HepG2 (cell line): ENCODE measurements around the gene TELO2. TPM values are rescaled to one million over a fixed set of nuclear protein-coding genes. Genes with fewer than 3 reads are reported as not detected.

Experiments
- ATAC-seq: fragments of 200-7000 bp; cut with Tn5 transposase; 3 replicates; pipeline ENCODE4 v1.9.1; 2020; ENCODE audit warnings: mild to moderate bottlenecking, moderate library complexity
- BruUV-seq: library from RNA; stranded (reverse); fragments of 400-500 nt; replicated peaks from 2 replicates; lab custom pipeline; 2021; lab: Mats Ljungman, UMichigan
- CTCF ChIA-PET: fragments of 300-600 bp; formaldehyde crosslinking; extraction: SDS; loops from one replicate; lab custom pipeline; 2021; ENCODE audit warnings: low total read pairs, inconsistent platforms, low intra/inter-chr PET ratio; lab: Yijun Ruan, JAX
- POLR2A ChIA-PET: fragments of 350-600 bp; sonication (Branson Sonifier 250); formaldehyde crosslinking; loops from one replicate; lab custom pipeline; 2020; ENCODE audit warnings: antibody characterized with exemption, inconsistent platforms; lab: Yijun Ruan, JAX
- DNase-seq: peaks from one replicate; pipeline ENCODE4 v3.0.0-alpha.2; 2015; ENCODE audit warnings: low spot score
- FAIRE-seq: peaks from 3 replicates; lab custom pipeline; 2011; peaks lifted over from hg19 to GRCh38; lab: Jason Lieb, UNC
- H2AFZ ChIP-seq: one replicate; pipeline ENCODE4 v1.6.1; 2011; ENCODE audit warnings: low read length, inconsistent platforms
- H3K27ac ChIP-seq: fragments of 300-600 bp; 3 replicates; pipeline ENCODE4 v1.8.0; 2011; ENCODE audit warnings: mixed run types, mild to moderate bottlenecking, mixed read lengths, low read length, inconsistent platforms; ENCODE audit not compliant: insufficient read depth; ENCODE audit errors: extremely low read length
- H3K27me3 ChIP-seq, 2 experiments: fragments of 200-600 bp in 1 of 2; 2 replicates in 1 of 2; 3 replicates in 1 of 2; pipeline versions ENCODE4 v1.6.0 to v1.8.0; 2011; ENCODE audit warnings: low read length in 2 of 2, mild to moderate bottlenecking in 2 of 2, moderate library complexity in 2 of 2, inconsistent platforms in 1 of 2; ENCODE audit not compliant: insufficient read depth in 2 of 2, control insufficient read depth in 1 of 2
- H3K36me3 ChIP-seq, 2 experiments: fragments of 200-600 bp in 1 of 2; replicated peaks in 1 of 2; 2 replicates in 1 of 2; 3 replicates in 1 of 2; pipeline versions ENCODE4 v1.5.1 to v1.8.0; 2011; ENCODE audit warnings: low read length in 2 of 2, inconsistent platforms in 1 of 2; ENCODE audit not compliant: insufficient read depth in 2 of 2, control insufficient read depth in 1 of 2
- H3K4me1 ChIP-seq: 2 replicates; pipeline ENCODE4 v1.5.1; 2012; ENCODE audit warnings: low read length, inconsistent platforms; ENCODE audit not compliant: insufficient read depth
- H3K4me2 ChIP-seq: 2 replicates; pipeline ENCODE4 v1.6.0; 2011; ENCODE audit warnings: low read depth, low read length, inconsistent platforms
- H3K4me3 ChIP-seq, 3 experiments: fragments of 200-600 bp in 1 of 3; sonication (generic), shearing (Covaris generic) in 1 of 3; replicated peaks in 1 of 3; 2 replicates each; pipeline ENCODE4 v1.5.1; 2011 to 2016; ENCODE audit warnings: low read length in 3 of 3, inconsistent platforms in 2 of 3, low read depth in 2 of 3, mild to moderate bottlenecking in 2 of 3, control low read depth in 1 of 3, mixed read lengths in 1 of 3; ENCODE audit not compliant: insufficient read depth in 1 of 3
- H3K79me2 ChIP-seq: one replicate; pipeline ENCODE4 v1.6.1; 2011; ENCODE audit warnings: low read length, inconsistent platforms; ENCODE audit not compliant: insufficient read depth
- H3K9ac ChIP-seq: 2 replicates; pipeline ENCODE4 v1.6.0; 2011; ENCODE audit warnings: mild to moderate bottlenecking, low read depth, low read length, inconsistent platforms; ENCODE audit not compliant: insufficient read depth
- H3K9me3 ChIP-seq: 2 replicates; pipeline ENCODE4 v1.5.1; 2012; ENCODE audit warnings: mild to moderate bottlenecking, low read length
- H4K20me1 ChIP-seq: 2 replicates; pipeline ENCODE4 v1.6.0; 2011; ENCODE audit warnings: inconsistent platforms, mild to moderate bottlenecking, low read length, moderate library complexity; ENCODE audit not compliant: insufficient read depth
- GATAD1 ChIP-seq: IDR thresholded peaks from 2 replicates; pipeline ENCODE4 v1.6.1; 2016; ENCODE audit warnings: missing genetic modification reagents, missing compliant biosample characterization
- HCFC1 ChIP-seq: fragments of 150-350 bp; IDR thresholded peaks from 2 replicates; pipeline ENCODE4 v1.6.1; 2014; ENCODE audit warnings: low read depth, low read length
- KDM4B ChIP-seq: sonication (generic); formaldehyde crosslinking; IDR thresholded peaks from 2 replicates; pipeline ENCODE4 v1.4.0; 2020; ENCODE audit warnings: missing genetic modification reagents
- SP2 ChIP-seq: sonication (generic); formaldehyde crosslinking; IDR thresholded peaks from 2 replicates; pipeline ENCODE4 v1.5.1; 2020; ENCODE audit warnings: mild to moderate bottlenecking, missing genetic modification reagents
- YEATS4 ChIP-seq: sonication (generic); formaldehyde crosslinking; IDR thresholded peaks from 2 replicates; pipeline ENCODE4 v1.4.0; 2020; ENCODE audit warnings: missing genetic modification reagents, borderline replicate concordance
- ZBTB3 ChIP-seq: sonication (generic); formaldehyde crosslinking; IDR thresholded peaks from 2 replicates; pipeline ENCODE4 v1.4.0; 2020; ENCODE audit warnings: low read depth, mild to moderate bottlenecking, moderate library complexity, missing genetic modification reagents, borderline replicate concordance
- ZNF138 ChIP-seq: sonication (generic); formaldehyde crosslinking; IDR thresholded peaks from 2 replicates; pipeline ENCODE4 v1.5.0; 2020; ENCODE audit warnings: mild to moderate bottlenecking, low read depth, missing genetic modification reagents
- ZNF274 ChIP-seq: sonication (generic); formaldehyde crosslinking; IDR thresholded peaks from 2 replicates; pipeline ENCODE4 v1.5.1; 2020; ENCODE audit warnings: mild to moderate bottlenecking, missing genetic modification reagents
- ZNF292 ChIP-seq: sonication (generic); formaldehyde crosslinking; IDR thresholded peaks from 2 replicates; pipeline ENCODE4 v1.8.1; 2022; ENCODE audit warnings: mild to moderate bottlenecking, low read depth, missing genetic modification reagents, borderline replicate concordance
- ZNF598 ChIP-seq: sonication (generic); formaldehyde crosslinking; IDR thresholded peaks from 2 replicates; pipeline ENCODE4 v1.5.1; 2020; ENCODE audit warnings: mild to moderate bottlenecking, missing genetic modification reagents, borderline replicate concordance
- ZNF644 ChIP-seq: IDR thresholded peaks from 2 replicates; pipeline ENCODE4 v1.6.1; 2016; ENCODE audit warnings: low read depth
- WGBS: methylation state at CpG from one replicate; pipeline ENCODE4 v1.1.6; 2017; ENCODE audit warnings: low lambda C conversion rate; 5-methylcytosine and 5-hydroxymethylcytosine counted together
- in situ Hi-C: cut with HindIII; loops from 2 replicates; pipeline ENCODE4 v1.10.0; 2017; ENCODE audit warnings: low pct_unique_long_range_greater_than_20kb; ENCODE audit not compliant: extremely low pct_ligation_motif_present
- intact Hi-C: fragments of 100-400 bp; cut with micrococcal nuclease; formaldehyde crosslinking; loops from one replicate; pipeline ENCODE4 v1.10.0; 2022; ENCODE audit not compliant: unreplicated experiment
- polyA plus RNA-seq, 8 experiments: library from polyadenylated mRNA; depleted of rRNA in 3 of 8; stranded (reverse) in 7 of 8; unstranded in 1 of 8; fragments of >200 nt; fragmentation: Illumina TruSeq in 4 of 8; extraction: Trizol in 4 of 8; gene quantifications; 2 replicates each; pipeline versions ENCODE4 v1.2.1 to v1.2.3, GENCODE V29; 2011 to 2016; ENCODE audit warnings: low read depth in 4 of 8, missing spikeins in 1 of 8, mixed read lengths in 1 of 8; ENCODE audit not compliant: insufficient read depth in 1 of 8
- total RNA-seq, 5 experiments: library from RNA; depleted of rRNA; stranded (reverse); fragments of >200 nt; fragmentation: Illumina TruSeq; extraction: Trizol; gene quantifications; 2 replicates each; pipeline ENCODE4 v1.2.3, GENCODE V29; 2016; ENCODE audit warnings: low read depth in 1 of 5
- TF ChIP-seq, protein P1 (sequence below): sonication (generic); formaldehyde crosslinking; IDR thresholded peaks from 2 replicates; pipeline ENCODE4 v1.4.0; 2020; ENCODE audit warnings: missing genetic modification reagents, borderline replicate concordance
- TF ChIP-seq, protein P2 (sequence below): IDR thresholded peaks from 2 replicates; pipeline ENCODE4 v1.6.1; 2016; ENCODE audit warnings: low read depth, control low read depth

The TELO2 gene
- total and polyA plus RNA-seq, 2 of the 13 experiments (the other 11 are each of a cell fraction or from before 2014, with no cell fraction given): 10.1 to 17.9 TPM

- no peak for FAIRE-seq
- H3K4me2 ChIP-seq: no peak overlapping the region
- H3K79me2 ChIP-seq: no peaks in the 10 kb centered on the region
- H3K27ac ChIP-seq: no peak overlapping the region
- POLR2A ChIA-PET: no interaction called here
- no peak for ATAC-seq
- DNase-seq: no peak
- in situ Hi-C loops: no loop called here
- no peaks in the 10 kb centered on the region for H3K9me3 ChIP-seq
- intact Hi-C loops: no loop called here
- H2AFZ ChIP-seq: no peak overlapping the region
- no TSS peak for BruUV-seq
- H3K4me3 ChIP-seq: no peak overlapping the region
- no peak overlapping the region for H3K9ac ChIP-seq
- H4K20me1 ChIP-seq: no peaks in the 10 kb centered on the region
- H3K4me1 ChIP-seq: no peaks in the 10 kb centered on the region
- H3K27me3 ChIP-seq: no peaks in the 10 kb centered on the region
- peaks cover 0 to 6% of the 10 kb centered on the region in 2 experiments; a peak in 2 of 5 replicates for H3K36me3 ChIP-seq
- CTCF ChIA-PET: no interaction called here
- 95% methylated on average over 14 of the region's 15 CpGs for WGBS
- TF ChIP-seq, protein P1, sequence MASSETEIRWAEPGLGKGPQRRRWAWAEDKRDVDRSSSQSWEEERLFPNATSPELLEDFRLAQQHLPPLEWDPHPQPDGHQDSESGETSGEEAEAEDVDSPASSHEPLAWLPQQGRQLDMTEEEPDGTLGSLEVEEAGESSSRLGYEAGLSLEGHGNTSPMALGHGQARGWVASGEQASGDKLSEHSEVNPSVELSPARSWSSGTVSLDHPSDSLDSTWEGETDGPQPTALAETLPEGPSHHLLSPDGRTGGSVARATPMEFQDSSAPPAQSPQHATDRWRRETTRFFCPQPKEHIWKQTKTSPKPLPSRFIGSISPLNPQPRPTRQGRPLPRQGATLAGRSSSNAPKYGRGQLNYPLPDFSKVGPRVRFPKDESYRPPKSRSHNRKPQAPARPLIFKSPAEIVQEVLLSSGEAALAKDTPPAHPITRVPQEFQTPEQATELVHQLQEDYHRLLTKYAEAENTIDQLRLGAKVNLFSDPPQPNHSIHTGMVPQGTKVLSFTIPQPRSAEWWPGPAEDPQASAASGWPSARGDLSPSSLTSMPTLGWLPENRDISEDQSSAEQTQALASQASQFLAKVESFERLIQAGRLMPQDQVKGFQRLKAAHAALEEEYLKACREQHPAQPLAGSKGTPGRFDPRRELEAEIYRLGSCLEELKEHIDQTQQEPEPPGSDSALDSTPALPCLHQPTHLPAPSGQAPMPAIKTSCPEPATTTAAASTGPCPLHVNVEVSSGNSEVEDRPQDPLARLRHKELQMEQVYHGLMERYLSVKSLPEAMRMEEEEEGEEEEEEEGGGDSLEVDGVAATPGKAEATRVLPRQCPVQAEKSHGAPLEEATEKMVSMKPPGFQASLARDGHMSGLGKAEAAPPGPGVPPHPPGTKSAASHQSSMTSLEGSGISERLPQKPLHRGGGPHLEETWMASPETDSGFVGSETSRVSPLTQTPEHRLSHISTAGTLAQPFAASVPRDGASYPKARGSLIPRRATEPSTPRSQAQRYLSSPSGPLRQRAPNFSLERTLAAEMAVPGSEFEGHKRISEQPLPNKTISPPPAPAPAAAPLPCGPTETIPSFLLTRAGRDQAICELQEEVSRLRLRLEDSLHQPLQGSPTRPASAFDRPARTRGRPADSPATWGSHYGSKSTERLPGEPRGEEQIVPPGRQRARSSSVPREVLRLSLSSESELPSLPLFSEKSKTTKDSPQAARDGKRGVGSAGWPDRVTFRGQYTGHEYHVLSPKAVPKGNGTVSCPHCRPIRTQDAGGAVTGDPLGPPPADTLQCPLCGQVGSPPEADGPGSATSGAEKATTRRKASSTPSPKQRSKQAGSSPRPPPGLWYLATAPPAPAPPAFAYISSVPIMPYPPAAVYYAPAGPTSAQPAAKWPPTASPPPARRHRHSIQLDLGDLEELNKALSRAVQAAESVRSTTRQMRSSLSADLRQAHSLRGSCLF (CRISPR knock-in tag): no peak
- no peak for TF ChIP-seq ZNF274 (CRISPR knock-in tag)
- no peak for TF ChIP-seq HCFC1
- no peak for TF ChIP-seq GATAD1 (CRISPR knock-in tag)
- no peak for TF ChIP-seq SP2 (CRISPR knock-in tag)
- no peak for TF ChIP-seq ZNF292
- no peak for TF ChIP-seq ZNF644
- no peak for TF ChIP-seq KDM4B (CRISPR knock-in tag)
- TF ChIP-seq, protein P2, sequence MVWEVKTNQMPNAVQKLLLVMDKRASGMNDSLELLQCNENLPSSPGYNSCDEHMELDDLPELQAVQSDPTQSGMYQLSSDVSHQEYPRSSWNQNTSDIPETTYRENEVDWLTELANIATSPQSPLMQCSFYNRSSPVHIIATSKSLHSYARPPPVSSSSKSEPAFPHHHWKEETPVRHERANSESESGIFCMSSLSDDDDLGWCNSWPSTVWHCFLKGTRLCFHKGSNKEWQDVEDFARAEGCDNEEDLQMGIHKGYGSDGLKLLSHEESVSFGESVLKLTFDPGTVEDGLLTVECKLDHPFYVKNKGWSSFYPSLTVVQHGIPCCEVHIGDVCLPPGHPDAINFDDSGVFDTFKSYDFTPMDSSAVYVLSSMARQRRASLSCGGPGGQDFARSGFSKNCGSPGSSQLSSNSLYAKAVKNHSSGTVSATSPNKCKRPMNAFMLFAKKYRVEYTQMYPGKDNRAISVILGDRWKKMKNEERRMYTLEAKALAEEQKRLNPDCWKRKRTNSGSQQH (CRISPR knock-in tag): no peak
- no peak for TF ChIP-seq ZBTB3 (CRISPR knock-in tag)
- no peak for TF ChIP-seq ZNF138 (CRISPR knock-in tag)
- TF ChIP-seq ZNF598 (CRISPR knock-in tag): no peak
- no peak for TF ChIP-seq YEATS4 (CRISPR knock-in tag)
Measured at GRCh38 chr16:1512774-1513173, 19.6 kb downstream of the TELO2 start.
